Ishikawa (cell line): ENCODE data around the gene HNRNPC.

Experiments
- CEBPB ChIP-seq: IDR thresholded peaks from 2 replicates; pipeline ENCODE4 v1.6.1; 2012
- CREB1 ChIP-seq: IDR thresholded peaks from 2 replicates; pipeline ENCODE4 v1.6.1; 2012; ENCODE audit warnings: low read depth
- EGR1 ChIP-seq: IDR thresholded peaks from 2 replicates; pipeline ENCODE4 v1.6.1; 2012
- EP300 ChIP-seq: IDR thresholded peaks from 2 replicates; pipeline ENCODE4 v1.6.1; 2012; ENCODE audit warnings: borderline replicate concordance
- FOXM1 ChIP-seq: IDR thresholded peaks from 2 replicates; pipeline ENCODE4 v1.6.1; 2012; ENCODE audit warnings: low read depth, borderline replicate concordance
- NFIC ChIP-seq: IDR thresholded peaks from 2 replicates; pipeline ENCODE4 v1.6.1; 2012
- RAD21 ChIP-seq: IDR thresholded peaks from 2 replicates; pipeline ENCODE4 v1.6.1; 2012; ENCODE audit warnings: low read depth
- TAF1 ChIP-seq: IDR thresholded peaks from 2 replicates; pipeline ENCODE4 v1.6.1; 2012; ENCODE audit warnings: low read depth, mild to moderate bottlenecking
- TCF12 ChIP-seq: IDR thresholded peaks from 2 replicates; pipeline ENCODE4 v1.6.1; 2012; ENCODE audit warnings: low read depth
- TEAD4 ChIP-seq: IDR thresholded peaks from 2 replicates; pipeline ENCODE4 v1.6.1; 2012
- YY1 ChIP-seq: IDR thresholded peaks from 2 replicates; pipeline ENCODE4 v1.6.1; 2012; ENCODE audit warnings: low read depth
- ZBTB7A ChIP-seq: IDR thresholded peaks from 2 replicates; pipeline ENCODE4 v1.6.1; 2012; ENCODE audit warnings: low read depth
- TF ChIP-seq, protein P1 (sequence below): IDR thresholded peaks from 2 replicates; pipeline ENCODE4 v1.6.1; 2012
- TF ChIP-seq, protein P2 (sequence below): IDR thresholded peaks from 2 replicates; pipeline ENCODE4 v1.6.1; 2012; ENCODE audit warnings: low read depth, mild to moderate bottlenecking
- TF ChIP-seq, protein P3 (sequence below): IDR thresholded peaks from 2 replicates; pipeline ENCODE4 v1.6.1; 2012

Gene HNRNPC

DNA sequence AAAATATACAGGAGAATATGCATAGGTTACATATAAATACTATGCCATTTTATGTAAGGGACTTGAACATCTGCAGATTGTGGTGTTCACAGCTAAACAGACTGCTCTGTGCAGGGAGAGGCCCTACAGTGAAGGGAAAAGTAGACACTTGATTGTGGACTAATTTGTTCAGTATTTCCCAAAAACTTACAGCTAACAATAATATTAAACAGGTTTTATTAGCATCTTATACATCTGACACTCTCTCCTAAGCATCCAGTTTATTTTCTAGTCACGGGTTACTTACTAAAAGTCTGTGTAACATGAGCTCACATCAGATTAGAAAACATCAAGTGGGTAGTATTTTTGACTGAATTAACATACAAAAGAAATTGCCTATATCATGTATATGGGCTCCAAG is 60.1 kb downstream of the HNRNPC start:
- TF ChIP-seq FOXM1 (no peak), YY1 (no peak), TEAD4 (no peak), TAF1 (no peak), EGR1 (no peak)
- TF ChIP-seq, protein P1, sequence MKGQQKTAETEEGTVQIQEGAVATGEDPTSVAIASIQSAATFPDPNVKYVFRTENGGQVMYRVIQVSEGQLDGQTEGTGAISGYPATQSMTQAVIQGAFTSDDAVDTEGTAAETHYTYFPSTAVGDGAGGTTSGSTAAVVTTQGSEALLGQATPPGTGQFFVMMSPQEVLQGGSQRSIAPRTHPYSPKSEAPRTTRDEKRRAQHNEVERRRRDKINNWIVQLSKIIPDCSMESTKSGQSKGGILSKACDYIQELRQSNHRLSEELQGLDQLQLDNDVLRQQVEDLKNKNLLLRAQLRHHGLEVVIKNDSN: no peak

DNA sequence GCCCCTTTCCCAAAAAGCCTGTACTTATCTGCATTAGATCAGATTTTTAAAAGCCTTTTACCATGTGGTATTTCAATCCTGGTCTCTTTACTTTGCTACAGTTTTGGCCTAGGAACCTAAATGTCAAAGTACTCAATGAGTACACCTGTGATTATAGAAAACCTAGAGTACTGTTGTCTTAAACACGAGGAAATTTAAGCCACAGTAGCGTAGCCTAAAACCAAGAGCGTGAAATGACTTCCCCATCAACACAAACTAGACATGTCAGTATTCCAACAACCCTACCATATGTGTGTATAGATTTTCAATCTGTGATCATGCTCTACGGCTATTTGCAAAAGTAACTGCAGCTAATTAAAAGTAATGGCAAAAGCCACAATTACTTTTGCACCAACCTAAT is 60.7 kb downstream of the HNRNPC start:
- no peak for TF ChIP-seq TAF1
- no peak for TF ChIP-seq TEAD4
- TF ChIP-seq EGR1: no peak
- no peak for TF ChIP-seq EP300
- TF ChIP-seq FOXM1: no peak
- no peak for TF ChIP-seq CEBPB
- TF ChIP-seq, protein P2, sequence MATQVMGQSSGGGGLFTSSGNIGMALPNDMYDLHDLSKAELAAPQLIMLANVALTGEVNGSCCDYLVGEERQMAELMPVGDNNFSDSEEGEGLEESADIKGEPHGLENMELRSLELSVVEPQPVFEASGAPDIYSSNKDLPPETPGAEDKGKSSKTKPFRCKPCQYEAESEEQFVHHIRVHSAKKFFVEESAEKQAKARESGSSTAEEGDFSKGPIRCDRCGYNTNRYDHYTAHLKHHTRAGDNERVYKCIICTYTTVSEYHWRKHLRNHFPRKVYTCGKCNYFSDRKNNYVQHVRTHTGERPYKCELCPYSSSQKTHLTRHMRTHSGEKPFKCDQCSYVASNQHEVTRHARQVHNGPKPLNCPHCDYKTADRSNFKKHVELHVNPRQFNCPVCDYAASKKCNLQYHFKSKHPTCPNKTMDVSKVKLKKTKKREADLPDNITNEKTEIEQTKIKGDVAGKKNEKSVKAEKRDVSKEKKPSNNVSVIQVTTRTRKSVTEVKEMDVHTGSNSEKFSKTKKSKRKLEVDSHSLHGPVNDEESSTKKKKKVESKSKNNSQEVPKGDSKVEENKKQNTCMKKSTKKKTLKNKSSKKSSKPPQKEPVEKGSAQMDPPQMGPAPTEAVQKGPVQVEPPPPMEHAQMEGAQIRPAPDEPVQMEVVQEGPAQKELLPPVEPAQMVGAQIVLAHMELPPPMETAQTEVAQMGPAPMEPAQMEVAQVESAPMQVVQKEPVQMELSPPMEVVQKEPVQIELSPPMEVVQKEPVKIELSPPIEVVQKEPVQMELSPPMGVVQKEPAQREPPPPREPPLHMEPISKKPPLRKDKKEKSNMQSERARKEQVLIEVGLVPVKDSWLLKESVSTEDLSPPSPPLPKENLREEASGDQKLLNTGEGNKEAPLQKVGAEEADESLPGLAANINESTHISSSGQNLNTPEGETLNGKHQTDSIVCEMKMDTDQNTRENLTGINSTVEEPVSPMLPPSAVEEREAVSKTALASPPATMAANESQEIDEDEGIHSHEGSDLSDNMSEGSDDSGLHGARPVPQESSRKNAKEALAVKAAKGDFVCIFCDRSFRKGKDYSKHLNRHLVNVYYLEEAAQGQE: no peak
- no peak for TF ChIP-seq RAD21
- TF ChIP-seq CREB1: no peak
- TF ChIP-seq, protein P1: no peak
- TF ChIP-seq NFIC: no peak
- no peak for TF ChIP-seq TCF12
- TF ChIP-seq, protein P3, sequence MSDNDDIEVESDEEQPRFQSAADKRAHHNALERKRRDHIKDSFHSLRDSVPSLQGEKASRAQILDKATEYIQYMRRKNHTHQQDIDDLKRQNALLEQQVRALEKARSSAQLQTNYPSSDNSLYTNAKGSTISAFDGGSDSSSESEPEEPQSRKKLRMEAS: no peak
- TF ChIP-seq YY1: no peak
- no peak for TF ChIP-seq ZBTB7A

DNA sequence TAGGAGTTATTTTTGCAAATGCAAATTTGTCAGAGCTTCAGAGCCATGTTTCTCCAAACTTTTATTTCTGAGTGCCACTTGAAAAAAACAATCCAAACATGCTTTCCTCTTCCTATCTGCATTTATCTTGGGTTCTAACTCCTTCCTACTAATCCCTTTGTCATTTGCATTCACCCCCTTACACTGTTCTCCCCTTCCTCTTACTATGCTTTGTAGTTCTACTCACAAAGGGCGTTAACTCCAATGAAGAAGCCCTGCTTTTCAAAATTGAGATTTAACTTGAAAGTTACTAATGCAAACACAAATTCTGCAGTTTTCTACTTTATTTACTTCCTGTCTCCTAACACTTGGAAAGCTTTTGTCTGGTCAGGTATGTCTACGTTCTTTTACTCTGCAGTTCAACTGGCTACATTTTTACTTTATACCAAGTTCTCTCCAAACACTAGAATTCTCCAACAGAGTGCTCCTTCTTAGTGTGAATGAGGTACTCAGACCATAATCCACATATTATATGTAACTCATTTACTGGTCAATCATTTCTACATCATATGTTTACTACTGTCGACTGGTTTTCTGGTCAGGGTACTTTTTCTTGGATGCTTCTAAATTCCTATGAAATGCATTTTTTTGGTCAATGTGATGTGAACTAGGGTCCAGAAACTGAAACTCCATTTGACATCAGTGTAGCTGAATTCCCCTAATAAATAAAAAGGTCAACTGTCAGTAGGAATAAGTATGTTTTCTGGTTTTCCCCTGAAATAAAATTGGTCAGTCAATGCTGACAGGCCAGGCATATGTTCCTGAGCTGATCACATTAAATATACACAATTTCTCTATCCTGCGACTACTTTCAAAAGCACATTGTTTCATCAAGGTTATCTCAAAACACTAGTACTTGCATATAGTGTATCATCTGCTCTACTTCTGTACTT is 62.2 kb downstream of the HNRNPC start:
- TF ChIP-seq NFIC (no peak), CREB1 (no peak), TAF1 (no peak), CEBPB (no peak), EGR1 (no peak), EP300 (no peak), ZBTB7A (no peak), TEAD4 (no peak), RAD21 (no peak), TCF12 (no peak), YY1 (no peak), FOXM1 (no peak)
- TF ChIP-seq, protein P3: no peak
- TF ChIP-seq, protein P2: no peak
- TF ChIP-seq, protein P1: no peak

DNA sequence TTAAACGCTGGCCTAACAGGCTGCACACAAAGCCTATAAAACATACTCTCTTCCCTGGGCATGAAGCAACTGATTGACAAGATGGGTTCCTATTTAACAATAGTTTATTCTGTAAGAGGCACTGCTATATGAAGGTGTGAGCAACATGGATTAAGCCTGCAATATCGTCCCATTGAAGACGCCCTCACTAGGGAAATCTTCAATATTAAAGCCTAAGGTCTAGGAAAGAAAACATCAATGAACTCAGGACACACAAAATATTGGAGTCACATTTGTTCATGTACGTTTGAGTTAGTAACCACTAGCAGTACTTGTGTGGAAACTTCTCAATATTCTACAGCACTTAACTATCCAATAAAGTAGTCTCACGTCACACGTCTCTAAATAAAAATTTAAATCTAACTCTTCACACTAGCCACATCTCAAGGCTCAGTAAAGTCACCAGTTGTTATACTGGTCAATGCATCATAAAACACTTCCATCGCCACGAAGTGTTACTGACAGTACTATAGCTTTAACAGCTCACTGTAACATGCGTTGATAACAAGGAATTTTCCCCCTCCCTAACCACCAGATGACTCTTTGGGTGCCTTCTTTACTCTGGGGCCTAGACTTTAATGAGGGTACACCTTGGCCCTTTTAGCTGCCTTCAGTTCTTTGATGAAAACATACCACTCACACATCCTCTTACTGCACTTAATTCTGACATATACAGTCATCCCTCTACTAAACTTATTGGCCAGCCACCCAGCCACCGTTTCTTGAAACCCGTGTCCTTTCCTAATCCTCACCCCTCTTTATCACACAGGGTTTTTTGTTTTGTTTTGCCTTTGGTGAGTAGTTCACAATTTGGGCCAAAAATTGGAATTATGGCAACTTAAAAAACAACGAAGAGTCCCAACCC is 63.3 kb downstream of the HNRNPC start:
- TF ChIP-seq ZBTB7A (no peak), CEBPB (no peak)
